HG03280 (cell line): ENCODE results near the gene HIGD2A.
"Not testable (repeated sequence)": the region's sequence is repeated elsewhere in the genome, so short reads cannot be mapped to it uniquely, and the experiment has no call there.

Experiments used
- ATAC-seq: cut with Tn5 transposase; IDR thresholded peaks from one replicate; pipeline ENCODE4 v1.9.1; 2021; ENCODE audit warnings: mild to moderate bottlenecking, moderate library complexity; ENCODE audit not compliant: unreplicated experiment

HIGD2A gene

DNA sequence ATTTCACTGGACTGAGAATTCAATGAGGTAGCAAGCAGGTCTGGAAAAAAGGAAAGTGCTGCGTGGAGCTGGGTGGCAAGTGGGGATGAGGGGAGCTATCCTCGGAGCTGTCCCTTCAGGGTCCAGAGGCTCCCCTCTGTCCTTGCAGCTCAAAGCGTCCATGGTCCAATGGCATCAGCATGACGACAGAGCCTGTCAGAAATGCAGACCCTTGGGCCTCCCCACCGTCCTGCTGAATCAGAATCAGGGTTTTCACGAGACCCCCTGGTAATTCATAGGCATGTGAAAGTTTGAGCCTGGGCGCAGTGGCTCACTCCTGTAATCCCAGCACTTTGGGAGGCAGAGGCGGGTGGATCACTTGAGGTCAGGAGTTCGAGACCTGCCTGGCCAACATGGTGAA lies 5.5 kb downstream of the HIGD2A start:
- ATAC-seq, result no peak

DNA sequence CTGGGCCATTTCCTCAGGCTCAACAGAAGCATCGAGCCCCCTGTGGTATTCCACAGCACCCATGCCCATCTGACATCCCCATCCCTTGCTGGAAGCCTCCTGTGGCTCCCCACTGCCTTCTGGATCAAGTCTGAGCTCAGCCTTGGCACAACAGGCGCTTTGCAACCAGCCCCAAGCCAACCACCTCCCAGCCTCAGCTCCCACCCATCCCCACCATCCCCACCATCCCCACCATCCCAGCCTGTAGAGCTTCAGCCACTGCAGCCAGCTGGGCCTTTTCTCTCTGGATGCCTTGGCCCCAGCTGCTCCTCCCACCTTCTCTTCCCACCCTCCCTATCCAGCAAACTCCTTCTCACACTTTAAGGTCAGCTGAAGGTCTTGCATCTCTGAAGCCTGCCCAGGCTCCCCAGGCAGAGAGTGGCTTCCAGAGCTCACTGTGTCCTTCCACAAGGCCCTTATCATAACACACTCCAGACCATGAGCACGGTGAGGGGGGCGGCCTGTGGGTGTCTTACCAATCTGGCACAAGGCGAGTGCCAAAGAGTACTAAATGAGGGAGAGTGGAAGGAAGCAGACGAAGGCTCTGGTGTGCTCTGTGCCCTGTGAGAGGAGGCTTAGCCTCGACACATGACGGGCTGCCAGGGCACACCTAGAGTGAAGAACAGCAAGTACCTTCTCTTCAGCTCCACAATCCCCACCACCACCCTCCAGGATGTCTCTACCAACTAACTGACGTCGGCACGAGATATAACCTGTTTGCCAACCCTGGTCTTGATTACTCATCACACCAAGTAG lies 6.5 kb downstream of the HIGD2A start:
- ATAC-seq, result no peak

DNA sequence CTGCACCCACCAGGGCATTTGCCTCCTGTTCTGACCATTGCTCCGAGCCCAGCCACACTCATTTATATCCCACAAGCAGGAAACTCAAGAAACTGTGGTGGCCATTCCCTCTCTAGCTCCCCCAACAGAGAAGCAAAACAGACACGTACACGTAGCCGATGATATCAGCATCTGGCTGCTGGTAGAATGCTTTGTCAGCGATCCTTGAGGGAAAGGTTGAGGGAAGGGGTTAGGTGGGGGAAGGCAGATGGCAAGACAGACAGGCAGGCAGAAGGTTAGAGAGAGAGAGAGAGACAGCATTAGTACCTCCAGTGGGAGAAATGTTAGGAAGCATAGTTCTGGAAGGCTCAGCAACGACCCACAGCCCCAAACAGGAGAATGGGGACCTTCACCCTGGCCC lies 7.8 kb downstream of the HIGD2A start:
- ATAC-seq, result no peak

DNA sequence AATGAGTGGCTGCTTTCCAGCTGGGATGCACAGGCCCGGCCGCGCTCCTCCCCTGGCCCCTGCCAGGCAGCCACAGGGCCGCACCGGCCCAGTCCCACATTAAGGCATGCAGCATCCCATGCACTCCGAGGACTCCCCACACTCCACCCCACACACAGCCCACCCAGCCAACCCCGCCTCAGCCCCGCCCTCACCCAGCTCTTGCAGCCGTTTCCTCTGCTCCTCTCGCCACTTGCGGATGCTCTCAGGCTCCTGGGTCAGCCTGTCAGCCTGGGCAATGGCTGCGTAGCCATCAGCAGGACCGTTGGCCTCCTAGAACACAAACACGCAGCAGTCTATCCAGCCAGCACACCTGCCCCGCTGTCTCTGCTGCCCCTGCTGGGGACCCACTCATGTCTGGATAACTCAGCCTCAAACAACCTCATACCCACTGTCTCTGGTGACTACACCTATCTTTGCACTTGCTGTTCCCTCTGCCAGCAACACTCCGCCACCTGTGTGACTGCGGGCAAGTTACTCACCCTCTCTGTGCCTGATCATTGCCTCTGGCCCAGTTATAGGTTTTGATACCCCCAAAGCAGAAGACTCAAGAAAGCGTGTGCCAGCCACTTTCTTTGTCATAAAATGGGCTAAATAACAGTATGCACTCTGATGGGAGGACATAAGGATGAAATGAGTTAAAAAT lies 9.3 kb downstream of the HIGD2A start:
- no peak for ATAC-seq

DNA sequence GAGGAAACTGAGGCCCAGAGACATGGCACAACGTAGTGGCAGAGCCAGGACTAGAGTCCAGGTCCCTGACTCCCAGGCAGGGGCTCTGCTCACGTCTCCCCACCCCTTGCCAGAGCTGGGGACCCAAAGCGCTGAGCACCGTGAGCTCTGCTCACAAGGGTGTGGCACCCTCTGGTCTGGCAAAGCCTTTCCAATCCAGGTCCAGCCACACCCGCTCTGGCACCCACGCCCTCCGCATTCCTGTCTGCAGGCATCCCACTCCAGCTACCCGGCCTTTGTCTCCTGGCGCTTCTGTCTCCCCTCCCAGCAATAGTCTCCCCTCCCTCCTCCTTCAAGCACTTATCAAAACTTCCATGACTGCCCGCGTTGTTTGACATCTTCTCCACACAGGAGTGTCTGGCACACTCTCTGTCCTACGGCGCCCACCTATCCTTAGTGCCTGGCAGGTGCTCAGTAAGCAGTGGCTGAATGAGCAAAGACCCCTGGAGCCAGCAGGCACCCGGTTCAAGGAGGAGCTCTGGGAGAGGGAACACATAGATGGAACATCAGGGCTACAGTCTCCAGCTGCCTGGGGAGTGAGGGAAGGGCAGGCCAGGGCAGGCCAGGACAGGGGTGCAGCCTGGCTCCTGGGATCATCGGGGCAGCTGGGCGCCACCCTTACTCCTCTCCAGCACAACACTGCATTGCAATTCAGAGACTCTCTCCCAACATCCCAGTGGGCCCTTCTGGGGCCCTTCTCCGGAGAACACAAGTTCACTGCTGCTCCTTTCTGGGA lies 12.0 kb downstream of the HIGD2A start:
- no peak for ATAC-seq

GRCh38 chr5:176401281-176402205 lies 13.0 kb downstream of the HIGD2A start:
- no peak for ATAC-seq

DNA sequence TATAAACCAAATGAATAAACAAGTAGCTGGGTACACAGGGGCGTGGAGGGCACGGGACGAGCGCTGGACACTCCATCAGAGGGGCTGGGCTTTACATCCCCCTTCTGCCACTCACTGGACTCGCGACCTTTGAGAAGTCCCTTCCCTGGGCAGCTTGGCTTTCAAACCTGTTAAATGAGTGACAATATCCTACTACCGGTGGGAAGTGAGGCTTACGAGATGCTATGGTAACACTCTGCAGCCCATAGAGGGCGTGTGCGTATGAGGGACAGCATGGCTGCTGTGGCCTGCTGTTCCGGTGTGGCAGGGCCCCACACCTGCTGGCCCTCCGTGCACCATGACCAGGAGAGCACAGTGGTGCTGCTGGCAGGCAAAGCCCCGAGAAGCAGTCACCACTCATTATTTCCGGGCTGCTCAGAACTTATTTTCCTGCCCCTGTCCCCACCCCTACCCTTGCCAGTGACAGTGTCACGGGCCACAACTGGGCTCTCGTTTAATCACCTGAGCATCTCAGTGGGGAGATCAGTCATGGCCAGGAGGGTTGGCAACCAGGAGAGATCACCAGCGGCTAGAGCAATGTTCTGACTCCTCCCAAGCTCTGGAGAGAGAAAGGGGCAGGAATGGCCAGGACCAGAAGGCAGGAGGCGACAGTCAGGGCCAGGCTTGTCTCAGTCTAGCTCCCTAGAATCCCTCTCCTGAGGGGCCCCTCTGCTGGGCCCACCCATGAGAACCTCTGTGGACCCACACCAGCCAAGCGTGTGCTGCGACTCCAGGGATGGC lies 17.3 kb downstream of the HIGD2A start:
- ATAC-seq, result no peak

DNA sequence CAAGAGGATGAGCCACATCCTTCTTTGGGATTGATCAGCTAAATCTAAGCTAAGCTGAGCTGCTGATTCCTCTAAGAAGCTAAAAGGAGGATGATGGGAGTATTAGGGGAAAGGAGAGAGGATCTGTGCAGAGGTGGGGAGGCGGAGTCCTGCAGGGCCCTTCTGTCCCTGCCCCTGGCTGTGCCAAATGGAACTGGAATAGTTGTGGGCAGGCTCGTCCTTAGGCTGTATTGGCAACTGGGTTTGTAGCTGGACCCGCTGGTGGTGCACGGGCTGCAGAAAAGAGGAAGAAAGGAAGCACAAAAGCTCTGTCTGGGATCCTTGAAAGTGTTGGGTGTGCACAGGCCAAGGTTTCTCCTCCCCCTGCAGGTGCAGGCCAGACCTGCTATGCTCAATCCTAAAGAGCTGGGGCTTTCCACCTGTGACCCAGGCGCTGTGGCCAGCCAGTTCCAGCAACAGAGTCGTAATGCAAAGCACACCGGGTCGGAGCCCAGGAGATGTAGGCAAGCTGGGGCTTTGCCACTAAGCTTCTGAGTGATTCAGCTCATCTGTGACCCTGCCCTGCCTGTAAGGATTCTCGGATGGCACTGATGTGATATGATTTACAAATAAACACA lies 18.0 kb downstream of the HIGD2A start:
- ATAC-seq, result no peak

- ATAC-seq, result no peak
Observed at GRCh38 chr5:176407456-176408251, 19.1 kb downstream of the HIGD2A start.

DNA sequence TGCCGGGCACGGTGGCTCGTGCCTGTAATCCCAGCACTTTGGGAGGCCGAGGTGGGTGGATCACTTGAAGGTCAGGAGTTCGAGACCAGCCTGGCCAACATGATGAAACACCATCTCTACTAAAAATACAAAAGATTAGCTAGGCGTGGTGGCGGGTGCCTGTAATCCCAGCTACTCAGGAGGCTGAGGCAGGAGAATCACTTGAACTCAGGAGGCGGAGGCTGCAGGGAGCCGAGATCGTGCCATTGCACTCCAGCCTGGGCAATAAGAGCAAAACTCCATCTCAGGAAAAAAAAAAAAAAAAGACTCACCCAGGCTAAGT lies 19.7 kb downstream of the HIGD2A start:
- not testable (repeated sequence) for ATAC-seq

GRCh38 chr5:176408590-176408989 lies 20.0 kb downstream of the HIGD2A start:
- ATAC-seq, result no peak

DNA sequence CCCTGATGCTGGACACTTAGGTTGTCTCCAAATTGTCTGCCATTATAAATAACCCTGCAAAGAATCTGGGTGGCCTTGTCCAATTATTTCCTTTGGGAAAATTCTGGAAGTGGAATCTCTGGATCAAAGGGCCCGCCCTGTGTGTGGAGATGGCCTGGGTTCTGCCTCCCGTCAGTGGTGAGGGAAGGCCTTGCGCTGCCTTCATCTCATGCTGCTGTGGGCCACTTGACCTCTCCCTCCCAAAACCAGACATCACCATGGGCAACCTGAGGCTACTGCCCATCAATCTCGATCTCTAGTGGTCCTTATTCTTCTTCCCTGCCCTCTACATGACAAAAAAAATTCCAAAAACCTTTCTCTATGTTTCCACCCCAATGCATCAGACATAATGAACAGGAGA lies 21.2 kb downstream of the HIGD2A start:
- ATAC-seq, result no peak

DNA sequence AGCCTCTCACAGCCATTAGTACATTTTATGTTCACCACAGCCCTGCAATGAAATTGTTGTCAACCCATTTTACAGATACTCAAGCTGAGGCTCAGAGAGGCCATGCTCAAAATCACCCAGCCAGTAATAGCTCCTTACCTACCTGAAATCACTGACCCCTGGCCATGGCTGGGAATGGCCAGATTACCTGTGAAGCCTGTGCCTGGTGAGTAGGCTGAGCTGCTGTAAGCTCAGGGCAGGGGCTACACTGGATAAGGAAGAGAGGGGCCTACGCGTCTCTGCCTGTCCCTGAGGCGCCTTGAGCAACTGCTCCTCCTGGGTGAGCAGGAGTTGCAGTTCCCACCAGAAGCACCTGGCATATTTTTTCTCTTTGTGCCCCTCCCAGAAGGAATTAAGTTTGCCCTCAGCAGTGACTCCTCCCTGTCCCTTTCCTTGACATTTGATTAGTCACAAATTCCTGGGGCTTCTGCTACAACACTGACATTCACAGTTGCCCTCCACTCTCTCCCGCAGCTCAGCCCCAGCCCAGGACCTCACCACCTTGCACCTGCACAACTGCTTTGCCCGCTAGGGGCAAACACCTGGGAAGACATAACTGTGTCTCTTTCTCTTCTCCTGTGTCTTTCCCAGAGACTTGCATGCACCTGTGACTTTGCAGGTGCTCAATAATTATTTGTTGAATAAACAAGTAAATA lies 22.1 kb downstream of the HIGD2A start:
- ATAC-seq, result no peak

DNA sequence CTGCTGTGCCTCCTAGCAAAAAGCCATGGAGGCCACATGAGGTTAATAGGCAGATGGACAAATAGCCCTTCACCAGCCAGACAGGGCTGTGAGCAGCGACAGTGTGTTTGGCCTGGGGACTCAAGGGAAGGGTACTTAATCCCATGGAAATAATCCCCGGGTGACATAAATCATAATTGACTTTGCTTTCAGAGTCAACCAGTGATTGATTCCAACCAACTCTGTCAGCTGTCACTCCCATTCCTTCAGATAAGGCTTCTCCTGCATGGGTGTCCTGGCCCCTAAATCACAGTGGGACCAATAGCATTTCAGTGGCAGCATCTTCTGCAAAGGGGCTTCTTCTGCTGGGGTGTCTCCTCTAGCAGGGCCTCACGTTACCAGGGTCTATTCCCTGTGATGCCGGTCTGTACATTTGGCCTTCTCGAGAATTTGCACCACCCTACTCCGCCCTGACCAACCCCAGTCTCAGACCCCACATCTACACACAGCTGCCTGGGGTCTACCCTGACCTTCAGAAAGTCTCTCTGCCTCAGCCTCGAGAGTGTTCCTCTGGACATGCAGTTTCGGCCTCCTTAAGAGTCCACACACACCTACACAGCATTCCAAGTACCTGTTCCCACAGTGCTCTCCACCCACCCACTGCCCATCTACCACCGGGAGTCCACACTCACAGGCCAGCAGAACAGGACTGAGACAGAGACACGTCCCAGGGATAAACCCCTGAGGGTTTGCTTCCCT lies 24.1 kb downstream of the HIGD2A start:
- no peak for ATAC-seq

DNA sequence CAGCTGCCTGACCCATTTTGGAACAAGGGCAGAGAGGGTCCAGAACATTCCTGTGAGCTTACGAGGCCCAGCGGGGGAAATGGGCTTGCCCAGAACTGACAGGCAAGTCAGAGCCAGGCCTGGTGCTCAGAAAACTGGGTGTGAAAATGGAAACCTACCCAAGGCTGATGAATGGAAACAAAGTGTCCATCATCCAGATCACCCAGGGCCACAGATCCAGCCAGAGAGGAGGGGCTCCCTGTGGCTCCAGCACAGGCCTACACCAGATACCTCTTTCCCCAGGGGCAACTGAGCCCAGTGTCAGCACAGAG lies 24.7 kb downstream of the HIGD2A start:
- no peak for ATAC-seq

DNA sequence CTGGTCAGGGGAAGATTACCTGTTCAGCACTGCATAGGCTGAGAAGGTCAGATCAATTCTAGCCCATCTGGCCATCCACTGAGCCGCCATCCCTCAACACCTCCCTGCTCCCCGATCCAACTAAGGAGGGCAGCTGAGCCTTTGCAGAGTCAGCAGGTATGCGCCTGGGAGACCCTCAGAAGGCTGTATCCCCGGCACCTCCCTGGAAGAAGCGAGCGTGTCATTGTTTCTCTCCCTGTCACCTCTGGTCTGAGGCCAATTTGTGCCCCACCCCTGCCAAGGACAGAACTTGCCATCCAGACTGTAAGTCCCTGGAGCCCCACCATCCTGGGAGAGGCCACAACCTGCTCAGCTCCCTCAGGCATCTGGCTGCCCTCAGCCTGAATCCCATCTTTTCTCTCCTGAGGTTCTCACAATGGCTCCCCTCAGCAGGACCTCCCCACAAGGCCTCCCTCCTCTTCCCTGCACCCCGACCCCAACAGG lies 25.2 kb downstream of the HIGD2A start:
- no peak for ATAC-seq

GRCh38 chr5:176414704-176415103 lies 26.2 kb downstream of the HIGD2A start:
- no peak for ATAC-seq
